Peyer's patch (tissue), 4 donors: Measurements from ENCODE around the gene RBMS1. TPM values are rescaled to one million over a fixed set of nuclear protein-coding genes. Genes with fewer than 3 reads are reported as not detected.
A peak's percentile ranks its signal among the peaks of the same experiment; 100 is the strongest.

Experiments used
- DNase-seq, 3 donors: peaks; one replicate each; pipeline ENCODE4 v3.0.0-alpha.2; 2017 to 2019
- H3K27ac ChIP-seq, 4 donors: fragments of 200-600 bp; sonication (generic); one replicate each; pipeline ENCODE4 v1.5.1; 2016 to 2019
- H3K27me3 ChIP-seq, 2 donors: fragments of 200-600 bp; sonication (generic); one replicate each; pipeline ENCODE4 v1.5.1; 2019
- H3K36me3 ChIP-seq, 3 donors: fragments of 200-600 bp; sonication (generic); one replicate each; pipeline ENCODE4 v1.5.1; 2016 to 2019
- H3K4me1 ChIP-seq, 4 donors: fragments of 200-600 bp; sonication (generic); one replicate each; pipeline ENCODE4 v1.5.1; 2016 to 2019
- H3K4me3 ChIP-seq, 4 donors: fragments of 200-600 bp; sonication (generic); 1 replicate in 3 of 4; 2 replicates in 1 of 4; pipeline ENCODE4 v1.5.1; 2016 to 2019; ENCODE audit warnings: mild to moderate bottlenecking in 1 of 4
- H3K9me3 ChIP-seq, 4 donors: fragments of 200-600 bp; sonication (generic); one replicate each; pipeline ENCODE4 v1.5.1; 2016 to 2019; ENCODE audit warnings: mild to moderate bottlenecking in 1 of 4
- CTCF ChIP-seq, 6 experiments: fragments of 450-650 bp in 4 of 6; fragments of 200-600 bp in 2 of 6; sonication (generic) in 1 of 6; IDR thresholded peaks; one replicate each; pipeline ENCODE4 v1.5.1; 2017 to 2019; ENCODE audit warnings: antibody characterized with exemption in 6 of 6, mild to moderate bottlenecking in 3 of 6, moderate library complexity in 1 of 6
- POLR2A ChIP-seq, 2 donors: fragments of 450-650 bp; IDR thresholded peaks; one replicate each; pipeline ENCODE4 v1.5.1; 2017; ENCODE audit warnings: antibody characterized with exemption in 2 of 2, mild to moderate bottlenecking in 2 of 2, moderate library complexity in 2 of 2
- total RNA-seq, 4 donors: library from RNA; depleted of rRNA; stranded (reverse); fragments of >200 nt; gene quantifications; one replicate each; pipeline ENCODE4 v1.1.0, GENCODE V29; 2016

Gene RBMS1
- total RNA-seq, 4 donors from 2014 or later, result 10.5 to 41.3 (median 18.5) TPM

- Histone ChIP-seq H3K27ac (peak overlapping the region in 1 of 4 donors; percentile 43), H3K27me3 (no peaks in the 10 kb centered on the region), H3K9me3 (no peaks in the 10 kb centered on the region), H3K4me1 (peaks cover 0 to 15% (median 0%) of the 10 kb centered on the region in 4 donors), H3K4me3 (no peak overlapping the region), H3K36me3 (peaks cover 0 to 23% (median 0%) of the 10 kb centered on the region in 3 donors)
- TF ChIP-seq POLR2A (IDR thresholded peaks at IDR 0.05), result no peak
- TF ChIP-seq CTCF (IDR thresholded peaks at IDR 0.05), result no peak
- DNase-seq, result no peak
These were observed 198.7 kb downstream of the RBMS1 start for GRCh38 chr2:160294889-160295288.

DNA sequence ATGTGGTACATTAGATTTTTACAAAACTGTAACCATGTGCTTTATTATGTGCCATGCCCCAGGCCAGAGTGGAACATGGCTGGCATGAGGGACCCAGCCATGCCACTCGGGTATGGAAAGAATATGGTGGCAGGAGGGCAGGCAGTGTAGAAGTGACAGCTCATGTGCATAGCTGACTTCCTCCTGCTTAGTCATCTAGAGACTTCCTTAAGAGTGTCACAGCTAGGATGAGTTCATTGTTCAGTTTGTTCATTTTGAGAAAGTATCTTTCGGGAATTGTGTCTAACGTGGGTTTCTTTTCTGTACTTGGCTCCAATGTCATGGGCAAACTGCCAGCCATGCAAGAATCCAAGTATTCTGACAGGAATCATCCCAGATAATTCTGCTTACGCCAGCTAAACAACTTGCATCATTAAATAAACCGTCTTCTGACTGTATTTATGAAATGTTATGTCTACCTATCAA lies 199.2 kb downstream of the RBMS1 start:
- peaks cover 0 to 18% (median 0%) of the 10 kb centered on the region in 3 donors for H3K36me3 ChIP-seq
- no peaks in the 10 kb centered on the region for H3K27me3 ChIP-seq
- DNase-seq, result peak in 1 of 3 donors; percentile 51
- no peak overlapping the region for H3K4me3 ChIP-seq
- H3K27ac ChIP-seq, result peak overlapping the region in 2 of 4 donors; percentile 43 to 55
- no peak for TF ChIP-seq POLR2A (IDR thresholded peaks at IDR 0.05)
- TF ChIP-seq CTCF (IDR thresholded peaks at IDR 0.05), result no peak
- no peaks in the 10 kb centered on the region for H3K9me3 ChIP-seq
- H3K4me1 ChIP-seq, result peaks cover 0 to 15% (median 0%) of the 10 kb centered on the region in 4 donors

DNA sequence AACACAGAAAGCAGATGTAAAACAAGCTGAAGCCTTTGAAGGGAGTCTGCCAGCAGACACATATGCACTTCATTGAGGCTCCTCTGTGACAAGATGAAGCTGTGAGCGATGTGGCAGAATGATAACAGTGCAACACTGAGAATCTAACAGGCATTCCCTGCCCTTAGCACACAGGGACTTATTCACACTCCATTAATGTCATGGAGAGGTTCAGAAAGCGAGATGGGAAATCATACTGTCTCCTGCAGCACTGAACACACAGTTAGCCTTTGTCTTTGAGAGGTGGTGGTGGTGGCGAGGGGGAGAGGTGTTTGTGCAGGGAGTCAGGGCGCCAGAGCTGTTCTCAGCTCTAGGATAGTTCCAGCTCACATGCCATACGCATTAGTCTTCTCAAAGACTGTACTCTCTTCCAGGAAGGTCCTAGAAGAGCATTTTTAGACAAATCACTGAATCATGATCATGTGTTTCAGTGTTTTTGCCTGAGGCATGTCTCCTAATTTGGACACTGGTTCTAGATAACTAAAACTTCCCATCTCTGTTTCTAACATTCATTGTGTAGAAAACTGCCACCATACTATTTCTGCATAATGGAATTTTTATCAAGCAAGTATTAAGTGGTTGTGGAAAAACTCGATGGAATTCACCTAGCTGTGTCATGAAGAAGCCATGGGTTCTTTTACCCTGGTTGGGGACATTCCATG lies 200.1 kb downstream of the RBMS1 start:
- no peaks in the 10 kb centered on the region for H3K9me3 ChIP-seq
- H3K4me3 ChIP-seq, result no peak overlapping the region
- H3K27me3 ChIP-seq, result no peaks in the 10 kb centered on the region
- peak overlapping the region in 2 of 4 donors; percentile 34 to 43 for H3K27ac ChIP-seq
- no peak for DNase-seq
- peaks cover 0 to 15% (median 0%) of the 10 kb centered on the region in 4 donors for H3K4me1 ChIP-seq
- TF ChIP-seq CTCF (IDR thresholded peaks at IDR 0.05) (no peak), POLR2A (IDR thresholded peaks at IDR 0.05) (no peak)
- peaks cover 0 to 13% (median 0%) of the 10 kb centered on the region in 3 donors for H3K36me3 ChIP-seq

DNA sequence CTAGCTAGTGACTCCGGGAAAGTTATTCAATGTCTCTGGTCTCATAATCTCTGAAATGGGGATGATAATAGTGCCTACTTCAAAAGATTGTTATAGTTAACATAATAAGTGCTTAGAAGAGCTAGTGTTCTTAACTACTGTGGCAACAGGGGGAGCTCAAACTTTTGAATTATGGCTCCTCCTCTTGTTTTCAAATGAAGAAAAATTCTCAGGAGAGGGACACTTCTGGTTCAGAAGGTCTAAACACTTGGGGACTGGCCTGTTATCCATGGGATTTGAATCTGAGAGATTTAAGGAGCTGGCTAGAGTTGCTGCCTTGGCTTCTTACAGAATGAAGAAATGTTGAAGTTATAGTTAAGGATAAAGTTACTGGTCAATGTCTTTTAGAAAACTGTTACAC lies 201.4 kb downstream of the RBMS1 start:
- DNase-seq, result no peak
- Histone ChIP-seq H3K4me1 (peaks cover 0 to 15% (median 0%) of the 10 kb centered on the region in 4 donors), H3K4me3 (no peak overlapping the region), H3K27ac (no peak overlapping the region), H3K36me3 (no peaks in the 10 kb centered on the region), H3K27me3 (no peaks in the 10 kb centered on the region), H3K9me3 (no peaks in the 10 kb centered on the region)
- TF ChIP-seq CTCF (IDR thresholded peaks at IDR 0.05) (no peak), POLR2A (IDR thresholded peaks at IDR 0.05) (no peak)

DNA sequence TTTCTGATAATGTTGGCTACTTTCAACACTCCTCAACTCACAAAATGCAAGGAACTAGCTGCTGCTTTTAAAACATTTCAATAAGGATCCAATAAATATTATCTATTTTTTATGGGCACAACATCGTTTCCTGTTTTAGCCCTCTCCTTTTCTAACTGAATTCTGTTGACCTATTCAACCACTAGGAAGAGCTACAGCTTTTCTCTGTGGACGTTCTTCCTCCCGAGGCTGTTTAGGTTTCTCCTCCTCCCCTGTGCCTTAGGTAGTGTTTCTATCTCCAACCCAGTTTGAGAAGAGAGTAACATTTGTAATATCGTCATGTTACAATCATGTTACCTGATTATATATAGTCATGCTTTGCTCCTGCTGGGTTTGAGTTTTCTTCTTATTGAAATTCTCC lies 202.2 kb downstream of the RBMS1 start:
- H3K4me1 ChIP-seq, result peaks cover 0 to 15% (median 0%) of the 10 kb centered on the region in 4 donors
- no peak overlapping the region for H3K27ac ChIP-seq

More for the DNA sequence above, 202.2 kb downstream of the RBMS1 start:
- DNase-seq, result no peak
- Histone ChIP-seq H3K27me3 (no peaks in the 10 kb centered on the region), H3K9me3 (no peaks in the 10 kb centered on the region), H3K4me3 (no peak overlapping the region), H3K36me3 (no peaks in the 10 kb centered on the region)
- TF ChIP-seq CTCF (IDR thresholded peaks at IDR 0.05) (no peak), POLR2A (IDR thresholded peaks at IDR 0.05) (no peak)
